Fibroblast of lung (primary cell): Measurements from ENCODE around the gene MGAT5.

Source experiments
- CTCF ChIP-seq, 2 donors: IDR thresholded peaks in 1 of 2; conservative IDR thresholded peaks in 1 of 2; 1 replicate in 1 of 2; 2 replicates in 1 of 2; pipeline ENCODE4 v1.5.1; 2011 to 2012; ENCODE audit warnings: low read length in 2 of 2, control low read depth in 1 of 2, inconsistent platforms in 1 of 2, low read depth in 1 of 2, mild to moderate bottlenecking in 1 of 2
- EZH2 ChIP-seq: IDR thresholded peaks from 2 replicates; pipeline ENCODE4 v1.5.1; 2012; ENCODE audit warnings: low read length, control low read depth, mild to moderate bottlenecking; ENCODE audit errors: missing control alignments

- no peak for TF ChIP-seq CTCF (conservative IDR thresholded peaks at IDR 0.05 in 1 of 2, IDR thresholded peaks at IDR 0.05 in 1 of 2; ENCODE audit: low read depth in 1 of 2, low read length in 2 of 2)
- no peak for TF ChIP-seq EZH2
Measured at GRCh38 chr2:134462791-134463698, 209.2 kb downstream of the MGAT5 start.
